ENCODE data around the gene BACE2.

BACE2 gene

DNA sequence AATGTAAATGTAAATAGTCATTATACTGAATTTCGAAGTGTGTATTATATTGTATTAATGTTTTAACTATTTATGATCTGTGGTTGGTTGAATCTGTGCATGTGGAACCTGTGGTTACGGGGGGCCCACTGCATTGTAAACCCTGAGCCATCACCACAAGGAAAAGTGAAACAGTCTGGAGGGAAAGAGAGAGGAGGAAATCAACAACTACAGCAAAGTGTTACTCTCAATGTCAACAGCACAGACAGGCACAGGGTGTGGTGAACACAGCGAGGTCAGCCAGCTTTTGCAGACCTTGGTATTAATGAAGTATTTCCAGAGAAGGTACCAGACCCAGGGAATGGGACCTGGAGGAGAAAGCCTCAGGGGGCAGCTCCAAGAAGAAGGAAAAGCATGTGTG is 37.1 kb upstream of the BACE2 start:
- Histone ChIP-seq H3K4me1 (ENCODE audit: control extremely low read depth in 1 of 4, control insufficient read depth in 4 of 4, insufficient read depth in 4 of 4, low read length in 3 of 4) (peaks cover 0 to 3% (median 0%) of the 10 kb centered on the region in 4 experiments), H3K27ac (ENCODE audit: insufficient read depth in 1 of 2, low read depth in 1 of 2, low read length in 2 of 2, poor library complexity in 1 of 2, severe bottlenecking in 2 of 2) (no peak overlapping the region), H3K36me3 (ENCODE audit: control insufficient read depth in 4 of 4, insufficient read depth in 4 of 4, low read length in 3 of 4) (no peaks in the 10 kb centered on the region), H3K9me3 (ENCODE audit: control extremely low read depth in 1 of 5, control insufficient read depth in 4 of 5, insufficient read depth in 2 of 5, low read depth in 1 of 5, low read length in 4 of 5) (peaks cover 0 to 6% (median 3%) of the 10 kb centered on the region in 5 experiments), H3K27me3 (replicated peaks in 2 of 5; ENCODE audit: control insufficient read depth in 4 of 5, insufficient read depth in 5 of 5, low read length in 4 of 5) (peaks cover 0 to 5% (median 0%) of the 10 kb centered on the region in 5 experiments), H3K4me3 (ENCODE audit: control insufficient read depth in 1 of 7, extremely low read depth in 1 of 7, insufficient read depth in 4 of 7, low read depth in 2 of 7, low read length in 6 of 7) (no peak overlapping the region)
- 42% methylated on average over 2 of the region's 3 CpGs for WGBS (ENCODE audit: insufficient coverage)
- ChIA-PET POLR2A (no interaction called here), CTCF (no interaction called here)
- DNase-seq = no peak

DNA sequence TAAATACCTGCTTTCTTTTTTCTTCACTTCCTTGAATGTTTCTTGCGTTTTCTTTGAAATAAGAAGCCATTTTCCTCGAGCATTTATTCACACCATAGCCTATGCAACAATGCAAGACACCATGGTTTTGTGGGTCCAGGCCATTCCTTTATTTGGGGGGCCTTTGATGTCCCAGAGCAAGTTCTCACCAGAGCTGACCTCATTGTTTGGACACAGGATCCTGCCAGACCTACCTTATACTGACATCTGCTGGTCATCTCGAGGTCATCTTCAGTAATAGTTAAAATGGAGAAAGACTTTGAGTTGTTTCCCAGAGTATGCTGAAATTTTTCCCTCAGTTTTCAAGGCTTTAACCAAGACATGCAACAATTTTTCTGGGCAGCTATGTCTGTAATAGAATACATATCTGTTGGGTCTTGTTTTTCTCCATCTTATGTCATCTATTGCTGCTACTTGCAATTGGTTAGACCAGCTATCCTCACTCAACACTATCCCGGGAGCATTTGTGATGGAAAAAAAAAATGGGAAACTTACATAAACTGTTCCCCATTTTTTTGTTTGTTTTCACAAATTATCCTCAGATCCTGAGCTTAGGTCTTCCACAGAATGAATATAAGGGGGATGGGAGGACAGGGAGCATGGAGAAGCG is 34.0 kb upstream of the BACE2 start:
- peaks cover 0 to 2% (median 0%) of the 10 kb centered on the region in 5 experiments for H3K27me3 ChIP-seq (replicated peaks in 2 of 5; ENCODE audit: control insufficient read depth in 4 of 5, insufficient read depth in 5 of 5, low read length in 4 of 5)
- no peaks in the 10 kb centered on the region for H3K9me3 ChIP-seq (ENCODE audit: control extremely low read depth in 1 of 5, control insufficient read depth in 4 of 5, insufficient read depth in 2 of 5, low read depth in 1 of 5, low read length in 4 of 5)
- DNase-seq = peak; percentile 13 to 26 (median 17)
- WGBS (ENCODE audit: insufficient coverage) = 78% methylated on average over 2 of the region's 5 CpGs
- peaks cover 0 to 3% (median 0%) of the 10 kb centered on the region in 4 experiments for H3K4me1 ChIP-seq (ENCODE audit: control extremely low read depth in 1 of 4, control insufficient read depth in 4 of 4, insufficient read depth in 4 of 4, low read length in 3 of 4)
- ChIA-PET POLR2A (no interaction called here), CTCF (interaction anchor here (0.7 to 2.4 kb wide), 11 partner anchors 10 to 667 kb away, joined by 3 to 13 read pairs (median 4); no protein-coding TSS in a partner anchor)
- H3K36me3 ChIP-seq (ENCODE audit: control insufficient read depth in 4 of 4, insufficient read depth in 4 of 4, low read length in 3 of 4) = no peaks in the 10 kb centered on the region
- no peak overlapping the region for H3K27ac ChIP-seq (ENCODE audit: insufficient read depth in 1 of 2, low read depth in 1 of 2, low read length in 2 of 2, poor library complexity in 1 of 2, severe bottlenecking in 2 of 2)
- no peak overlapping the region for H3K4me3 ChIP-seq (ENCODE audit: control insufficient read depth in 1 of 7, extremely low read depth in 1 of 7, insufficient read depth in 4 of 7, low read depth in 2 of 7, low read length in 6 of 7)

GRCh38 chr21:41135746-41136145 is 32.2 kb upstream of the BACE2 start:
- Histone ChIP-seq H3K4me3 (ENCODE audit: control insufficient read depth in 1 of 7, extremely low read depth in 1 of 7, insufficient read depth in 4 of 7, low read depth in 2 of 7, low read length in 6 of 7) (no peak overlapping the region), H3K4me1 (ENCODE audit: control extremely low read depth in 1 of 4, control insufficient read depth in 4 of 4, insufficient read depth in 4 of 4, low read length in 3 of 4) (peaks cover 0 to 3% (median 0%) of the 10 kb centered on the region in 4 experiments), H3K36me3 (ENCODE audit: control insufficient read depth in 4 of 4, insufficient read depth in 4 of 4, low read length in 3 of 4) (no peaks in the 10 kb centered on the region), H3K27ac (ENCODE audit: insufficient read depth in 1 of 2, low read depth in 1 of 2, low read length in 2 of 2, poor library complexity in 1 of 2, severe bottlenecking in 2 of 2) (no peak overlapping the region), H3K27me3 (replicated peaks in 2 of 5; ENCODE audit: control insufficient read depth in 4 of 5, insufficient read depth in 5 of 5, low read length in 4 of 5) (peaks cover 0 to 3% (median 0%) of the 10 kb centered on the region in 5 experiments), H3K9me3 (ENCODE audit: control extremely low read depth in 1 of 5, control insufficient read depth in 4 of 5, insufficient read depth in 2 of 5, low read depth in 1 of 5, low read length in 4 of 5) (no peaks in the 10 kb centered on the region)
- no peak for DNase-seq
- ChIA-PET POLR2A (interaction anchor here (0.7 kb wide), 1 partner anchor 24 kb away, joined by 3 read pairs; no protein-coding TSS in a partner anchor), CTCF (interaction anchor here (1.0 to 2.9 kb wide), 4 partner anchors 9 to 35 kb away, joined by 3 to 20 read pairs (median 6); no protein-coding TSS in a partner anchor)
- 90% methylated on average over 6 of the region's 7 CpGs for whole genome bisulfite sequencing (ENCODE audit: insufficient coverage)

- WGBS (ENCODE audit: insufficient coverage) = 92% methylated on average over 6 of the region's 6 CpGs
- CTCF ChIA-PET = interaction anchor here (1.0 to 2.9 kb wide), 7 partner anchors 10 to 35 kb away, joined by 3 to 20 read pairs (median 4); no protein-coding TSS in a partner anchor
- DNase-seq = no peak
- POLR2A ChIA-PET = interaction anchor here (0.7 kb wide), 1 partner anchor 25 kb away, joined by 3 read pairs; no protein-coding TSS in a partner anchor
- no peaks in the 10 kb centered on the region for H3K4me1 ChIP-seq (ENCODE audit: control extremely low read depth in 1 of 4, control insufficient read depth in 4 of 4, insufficient read depth in 4 of 4, low read length in 3 of 4)
- H3K36me3 ChIP-seq (ENCODE audit: control insufficient read depth in 4 of 4, insufficient read depth in 4 of 4, low read length in 3 of 4) = no peaks in the 10 kb centered on the region
- H3K27ac ChIP-seq (ENCODE audit: insufficient read depth in 1 of 2, low read depth in 1 of 2, low read length in 2 of 2, poor library complexity in 1 of 2, severe bottlenecking in 2 of 2) = no peak overlapping the region
- peaks cover 0 to 3% (median 0%) of the 10 kb centered on the region in 5 experiments for H3K27me3 ChIP-seq (replicated peaks in 2 of 5; ENCODE audit: control insufficient read depth in 4 of 5, insufficient read depth in 5 of 5, low read length in 4 of 5)
- no peaks in the 10 kb centered on the region for H3K9me3 ChIP-seq (ENCODE audit: control extremely low read depth in 1 of 5, control insufficient read depth in 4 of 5, insufficient read depth in 2 of 5, low read depth in 1 of 5, low read length in 4 of 5)
- no peak overlapping the region for H3K4me3 ChIP-seq (ENCODE audit: control insufficient read depth in 1 of 7, extremely low read depth in 1 of 7, insufficient read depth in 4 of 7, low read depth in 2 of 7, low read length in 6 of 7)
These were observed 31.7 kb upstream of the BACE2 start for GRCh38 chr21:41136286-41136685.

DNA sequence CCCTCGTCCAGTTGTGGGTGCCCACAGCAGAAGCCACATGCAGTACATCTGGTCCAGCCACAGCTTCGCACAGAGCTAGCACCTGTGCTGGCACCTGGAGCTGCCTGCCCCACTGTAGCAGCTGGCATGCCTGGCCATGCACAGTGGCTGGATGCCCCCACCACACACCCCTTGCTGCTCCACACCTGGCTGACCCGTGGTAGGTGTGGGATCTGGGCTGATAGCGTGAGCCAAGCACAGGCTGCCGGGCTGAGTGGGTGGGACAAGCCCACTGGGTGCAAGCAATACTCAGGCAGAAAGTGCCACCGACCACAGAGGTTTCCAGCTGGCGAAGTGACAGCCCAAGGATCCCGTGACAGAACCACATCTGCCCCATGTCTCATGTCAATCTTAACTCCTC is 30.6 kb upstream of the BACE2 start:
- 91% methylated on average over 8 of the region's 8 CpGs for WGBS (ENCODE audit: insufficient coverage)
- no peak for DNase-seq
- CTCF ChIA-PET = interaction anchor here (1.0 to 2.9 kb wide), 5 partner anchors 10 to 34 kb away, joined by 3 to 20 read pairs (median 6); no protein-coding TSS in a partner anchor
- Histone ChIP-seq H3K4me1 (ENCODE audit: control extremely low read depth in 1 of 4, control insufficient read depth in 4 of 4, insufficient read depth in 4 of 4, low read length in 3 of 4) (no peaks in the 10 kb centered on the region), H3K27ac (ENCODE audit: insufficient read depth in 1 of 2, low read depth in 1 of 2, low read length in 2 of 2, poor library complexity in 1 of 2, severe bottlenecking in 2 of 2) (no peak overlapping the region), H3K36me3 (ENCODE audit: control insufficient read depth in 4 of 4, insufficient read depth in 4 of 4, low read length in 3 of 4) (no peaks in the 10 kb centered on the region), H3K9me3 (ENCODE audit: control extremely low read depth in 1 of 5, control insufficient read depth in 4 of 5, insufficient read depth in 2 of 5, low read depth in 1 of 5, low read length in 4 of 5) (no peaks in the 10 kb centered on the region), H3K27me3 (replicated peaks in 2 of 5; ENCODE audit: control insufficient read depth in 4 of 5, insufficient read depth in 5 of 5, low read length in 4 of 5) (peaks cover 0 to 3% (median 0%) of the 10 kb centered on the region in 5 experiments), H3K4me3 (ENCODE audit: control insufficient read depth in 1 of 7, extremely low read depth in 1 of 7, insufficient read depth in 4 of 7, low read depth in 2 of 7, low read length in 6 of 7) (no peak overlapping the region)
- POLR2A ChIA-PET = no interaction called here

GRCh38 chr21:41137889-41138288 is 30.1 kb upstream of the BACE2 start:
- Histone ChIP-seq H3K27ac (ENCODE audit: insufficient read depth in 1 of 2, low read depth in 1 of 2, low read length in 2 of 2, poor library complexity in 1 of 2, severe bottlenecking in 2 of 2) (no peak overlapping the region), H3K4me3 (ENCODE audit: control insufficient read depth in 1 of 7, extremely low read depth in 1 of 7, insufficient read depth in 4 of 7, low read depth in 2 of 7, low read length in 6 of 7) (no peak overlapping the region)

DNA sequence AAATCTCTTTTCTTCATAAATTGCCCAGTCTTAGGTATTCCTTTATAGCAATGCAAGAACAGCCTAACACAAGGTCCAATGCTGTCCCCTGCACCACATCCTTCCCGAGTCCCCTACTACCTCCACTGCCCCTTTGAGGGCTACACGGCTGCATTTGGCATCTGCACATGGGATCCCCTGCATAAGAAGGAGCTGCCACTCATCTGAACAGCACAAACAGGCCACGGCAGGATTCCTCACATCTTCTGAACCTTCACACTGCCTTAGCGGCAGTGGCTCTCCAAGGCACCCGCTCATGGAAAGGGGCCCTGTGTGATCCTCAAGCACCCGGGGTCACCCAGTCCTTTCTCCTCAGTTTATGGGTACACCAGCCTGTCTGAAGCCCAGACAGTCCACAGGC is 29.2 kb upstream of the BACE2 start:
- Histone ChIP-seq H3K27ac (ENCODE audit: insufficient read depth in 1 of 2, low read depth in 1 of 2, low read length in 2 of 2, poor library complexity in 1 of 2, severe bottlenecking in 2 of 2) (no peak overlapping the region), H3K4me1 (ENCODE audit: control extremely low read depth in 1 of 4, control insufficient read depth in 4 of 4, insufficient read depth in 4 of 4, low read length in 3 of 4) (no peaks in the 10 kb centered on the region), H3K36me3 (ENCODE audit: control insufficient read depth in 4 of 4, insufficient read depth in 4 of 4, low read length in 3 of 4) (no peaks in the 10 kb centered on the region), H3K9me3 (ENCODE audit: control extremely low read depth in 1 of 5, control insufficient read depth in 4 of 5, insufficient read depth in 2 of 5, low read depth in 1 of 5, low read length in 4 of 5) (no peaks in the 10 kb centered on the region), H3K4me3 (ENCODE audit: control insufficient read depth in 1 of 7, extremely low read depth in 1 of 7, insufficient read depth in 4 of 7, low read depth in 2 of 7, low read length in 6 of 7) (no peak overlapping the region), H3K27me3 (replicated peaks in 2 of 5; ENCODE audit: control insufficient read depth in 4 of 5, insufficient read depth in 5 of 5, low read length in 4 of 5) (peaks cover 0 to 3% (median 0%) of the 10 kb centered on the region in 5 experiments)
- ChIA-PET CTCF (no interaction called here), POLR2A (no interaction called here)
- no peak for DNase-seq
- 82% methylated on average over 5 of the region's 6 CpGs for WGBS (ENCODE audit: insufficient coverage)

More at GRCh38 chr21:41137889-41138288, 30.1 kb upstream of the BACE2 start:
- ChIA-PET POLR2A (no interaction called here), CTCF (interaction anchor here (2.8 to 2.9 kb wide), 2 partner anchors 16 to 33 kb away, joined by 8 to 20 read pairs; no protein-coding TSS in a partner anchor)
- DNase-seq = no peak
- H3K27me3 ChIP-seq (replicated peaks in 2 of 5; ENCODE audit: control insufficient read depth in 4 of 5, insufficient read depth in 5 of 5, low read length in 4 of 5) = peaks cover 0 to 3% (median 0%) of the 10 kb centered on the region in 5 experiments
- WGBS (ENCODE audit: insufficient coverage) = 94% methylated on average over 3 of the region's 6 CpGs
- no peaks in the 10 kb centered on the region for H3K36me3 ChIP-seq (ENCODE audit: control insufficient read depth in 4 of 4, insufficient read depth in 4 of 4, low read length in 3 of 4)
- H3K9me3 ChIP-seq (ENCODE audit: control extremely low read depth in 1 of 5, control insufficient read depth in 4 of 5, insufficient read depth in 2 of 5, low read depth in 1 of 5, low read length in 4 of 5) = no peaks in the 10 kb centered on the region
- no peaks in the 10 kb centered on the region for H3K4me1 ChIP-seq (ENCODE audit: control extremely low read depth in 1 of 4, control insufficient read depth in 4 of 4, insufficient read depth in 4 of 4, low read length in 3 of 4)

Data from common myeloid progenitor, CD34-positive (primary cell).